Renal pelvis (tissue), 4 donors: Measurements from ENCODE around the gene TSPEAR. TPM values are rescaled to one million over a fixed set of nuclear protein-coding genes. Genes with fewer than 3 reads are reported as not detected.
"Not testable (repeated sequence)": the region's sequence is repeated elsewhere in the genome, so short reads cannot be mapped to it uniquely, and the experiment has no call there.

ENCODE experiments used
- DNase-seq: peaks from one replicate; pipeline ENCODE4 v3.0.0-alpha.2; 2013
- polyA plus RNA-seq, 3 donors: library from polyadenylated mRNA; unstranded; fragments of 120-200 nt; gene quantifications; one replicate each; pipeline ENCODE4 v1.2.1, GENCODE V29; 2013; ENCODE audit not compliant: insufficient read length in 3 of 3

TSPEAR gene
- polyA plus RNA-seq, 3 donors, result 0.95 to 1.1 (median 1.0) TPM

- DNase-seq, result no peak
Measured at GRCh38 chr21:44485254-44485793, 226.0 kb downstream of the TSPEAR start.

- no peak for DNase-seq
Measured at GRCh38 chr21:44484498-44485253, 226.7 kb downstream of the TSPEAR start.

- DNase-seq, result no peak
Measured at GRCh38 chr21:44483288-44484237, 227.8 kb downstream of the TSPEAR start.

- DNase-seq, result no peak
Measured at GRCh38 chr21:44482581-44483287, 228.6 kb downstream of the TSPEAR start.

GRCh38 chr21:44480200-44481053 lies 230.9 kb downstream of the TSPEAR start:
- no peak for DNase-seq

- DNase-seq, result not testable (repeated sequence)
Measured at GRCh38 chr21:44479556-44480199, 231.7 kb downstream of the TSPEAR start.

GRCh38 chr21:44478801-44479167 lies 232.6 kb downstream of the TSPEAR start:
- DNase-seq, result no peak

GRCh38 chr21:44478124-44478800 lies 233.1 kb downstream of the TSPEAR start:
- no peak for DNase-seq

- DNase-seq, result no peak
Measured at GRCh38 chr21:44477712-44478111, 233.7 kb downstream of the TSPEAR start.

- DNase-seq, result no peak
Measured at GRCh38 chr21:44477131-44477530, 234.2 kb downstream of the TSPEAR start.

GRCh38 chr21:44475266-44475845 lies 236.0 kb downstream of the TSPEAR start:
- DNase-seq, result no peak

GRCh38 chr21:44473915-44474555 lies 237.3 kb downstream of the TSPEAR start:
- DNase-seq, result no peak

GRCh38 chr21:44471996-44472395 lies 239.4 kb downstream of the TSPEAR start:
- no peak for DNase-seq

- DNase-seq, result no peak
Measured at GRCh38 chr21:44471341-44471740, 240.0 kb downstream of the TSPEAR start.

- DNase-seq, result no peak
Measured at GRCh38 chr21:44467859-44468195, 243.5 kb downstream of the TSPEAR start.

- no peak for DNase-seq
Measured at GRCh38 chr21:44466996-44467858, 244.1 kb downstream of the TSPEAR start.

- DNase-seq, result no peak
Measured at GRCh38 chr21:44466351-44466954, 244.9 kb downstream of the TSPEAR start.

- DNase-seq, result no peak
Measured at GRCh38 chr21:44464351-44464750, 247.0 kb downstream of the TSPEAR start.
